Hepatocyte (in vitro differentiated cells): ENCODE results near the gene IGSF5.

Experiments used
- EZH2 ChIP-seq: fragments of 200-600 bp; sonication (generic); IDR thresholded peaks from 2 replicates; pipeline ENCODE4 v1.6.1; 2016; ENCODE audit warnings: antibody characterized with exemption, mild to moderate bottlenecking, borderline replicate concordance
- TF ChIP-seq, protein P1 (sequence below): fragments of 200-600 bp; sonication (generic); IDR thresholded peaks from 2 replicates; pipeline ENCODE4 v1.5.1; 2016; ENCODE audit warnings: antibody characterized with exemption, mild to moderate bottlenecking; ENCODE audit not compliant: poor library complexity

DNA sequence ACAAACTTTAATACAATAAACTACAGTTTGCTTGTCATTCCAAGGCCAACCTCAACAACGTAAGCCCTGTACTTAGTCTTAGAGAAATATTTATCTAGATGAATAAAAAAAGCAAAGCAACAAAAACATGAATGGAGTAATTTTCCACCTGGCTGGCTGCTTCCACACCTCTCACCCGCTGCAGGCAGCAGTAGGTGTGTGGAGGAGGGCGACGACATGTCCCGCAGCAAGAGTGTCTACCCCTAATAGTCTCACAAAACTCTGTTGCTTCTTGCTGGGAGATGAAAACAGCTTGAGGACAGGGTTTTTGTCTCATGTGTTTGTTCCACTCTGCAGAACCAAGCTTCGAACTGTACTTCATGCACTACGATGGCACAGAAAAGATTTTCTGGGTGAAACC, 48.8 kb upstream of the IGSF5 start:
- TF ChIP-seq, protein P1, sequence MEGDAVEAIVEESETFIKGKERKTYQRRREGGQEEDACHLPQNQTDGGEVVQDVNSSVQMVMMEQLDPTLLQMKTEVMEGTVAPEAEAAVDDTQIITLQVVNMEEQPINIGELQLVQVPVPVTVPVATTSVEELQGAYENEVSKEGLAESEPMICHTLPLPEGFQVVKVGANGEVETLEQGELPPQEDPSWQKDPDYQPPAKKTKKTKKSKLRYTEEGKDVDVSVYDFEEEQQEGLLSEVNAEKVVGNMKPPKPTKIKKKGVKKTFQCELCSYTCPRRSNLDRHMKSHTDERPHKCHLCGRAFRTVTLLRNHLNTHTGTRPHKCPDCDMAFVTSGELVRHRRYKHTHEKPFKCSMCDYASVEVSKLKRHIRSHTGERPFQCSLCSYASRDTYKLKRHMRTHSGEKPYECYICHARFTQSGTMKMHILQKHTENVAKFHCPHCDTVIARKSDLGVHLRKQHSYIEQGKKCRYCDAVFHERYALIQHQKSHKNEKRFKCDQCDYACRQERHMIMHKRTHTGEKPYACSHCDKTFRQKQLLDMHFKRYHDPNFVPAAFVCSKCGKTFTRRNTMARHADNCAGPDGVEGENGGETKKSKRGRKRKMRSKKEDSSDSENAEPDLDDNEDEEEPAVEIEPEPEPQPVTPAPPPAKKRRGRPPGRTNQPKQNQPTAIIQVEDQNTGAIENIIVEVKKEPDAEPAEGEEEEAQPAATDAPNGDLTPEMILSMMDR, result no peak
- TF ChIP-seq EZH2, result no peak
